HepG2 (cell line): Measurements from ENCODE around the gene VPS13D. TPM values are rescaled to one million over a fixed set of nuclear protein-coding genes. Genes with fewer than 3 reads are reported as not detected.

Experiments
- ARID2 ChIP-seq: sonication (generic); formaldehyde crosslinking; IDR thresholded peaks from 2 replicates; pipeline ENCODE4 v1.8.1; 2022; ENCODE audit warnings: mild to moderate bottlenecking, missing genetic modification reagents, borderline replicate concordance
- ASH2L ChIP-seq: fragments of 300-600, 200-600 bp; sonication (generic); IDR thresholded peaks from 2 replicates; pipeline ENCODE4 v1.7.0; 2017; ENCODE audit warnings: low read depth, mild to moderate bottlenecking, moderate library complexity, mixed read lengths, low read length; ENCODE audit not compliant: insufficient read length
- CTCF ChIP-seq: sonication (generic); formaldehyde crosslinking; IDR thresholded peaks from 2 replicates; pipeline ENCODE4 v1.5.0; 2020; ENCODE audit warnings: mild to moderate bottlenecking, missing genetic modification reagents, moderate library complexity
- HNRNPL ChIP-seq: fragments of 200-400 bp; formaldehyde crosslinking; IDR thresholded peaks from 2 replicates; pipeline ENCODE4 v1.6.1; 2017; ENCODE audit warnings: mild to moderate bottlenecking, low read depth, low read length
- HOXA5 ChIP-seq: sonication (generic); formaldehyde crosslinking; IDR thresholded peaks from 2 replicates; pipeline ENCODE4 v1.4.0; 2020; ENCODE audit warnings: missing genetic modification reagents
- MIER3 ChIP-seq: IDR thresholded peaks from 2 replicates; pipeline ENCODE4 v1.6.1; 2016; ENCODE audit warnings: missing compliant biosample characterization, borderline replicate concordance
- NFKBIZ ChIP-seq: IDR thresholded peaks from 2 replicates; pipeline ENCODE4 v1.6.1; 2018; ENCODE audit warnings: missing genetic modification reagents, missing compliant biosample characterization
- RFX1 ChIP-seq: fragments of 450-650 bp; IDR thresholded peaks from 2 replicates; pipeline ENCODE4 v1.6.1; 2017
- TEAD3 ChIP-seq: optimal IDR thresholded peaks from 2 replicates; pipeline ENCODE3; 2016; ENCODE audit warnings: borderline replicate concordance
- ZFP91 ChIP-seq: sonication (generic); formaldehyde crosslinking; IDR thresholded peaks from 2 replicates; pipeline ENCODE4 v1.9.0; 2022; ENCODE audit warnings: missing genetic modification reagents, mild to moderate bottlenecking, borderline replicate concordance
- ZNF580 ChIP-seq: IDR thresholded peaks from 2 replicates; pipeline ENCODE4 v1.6.1; 2016; ENCODE audit warnings: low read depth, borderline replicate concordance
- ZNF691 ChIP-seq: sonication (generic); formaldehyde crosslinking; IDR thresholded peaks from 2 replicates; pipeline ENCODE4 v1.4.0; 2020; ENCODE audit warnings: missing genetic modification reagents, low read depth, mild to moderate bottlenecking, borderline replicate concordance
- ZNF800 ChIP-seq: sonication (generic); formaldehyde crosslinking; IDR thresholded peaks from 2 replicates; pipeline ENCODE4 v1.4.0; 2020; ENCODE audit warnings: missing genetic modification reagents
- ZNF891 ChIP-seq: sonication (generic); formaldehyde crosslinking; IDR thresholded peaks from 2 replicates; pipeline ENCODE4 v1.5.0; 2020; ENCODE audit warnings: mild to moderate bottlenecking, missing genetic modification reagents
- ZSCAN25 ChIP-seq: sonication (generic); formaldehyde crosslinking; IDR thresholded peaks from 2 replicates; pipeline ENCODE4 v1.8.0; 2022; ENCODE audit warnings: mild to moderate bottlenecking, missing genetic modification reagents
- polyA plus RNA-seq, 8 experiments: library from polyadenylated mRNA; depleted of rRNA in 3 of 8; stranded (reverse) in 7 of 8; unstranded in 1 of 8; fragments of >200 nt; fragmentation: Illumina TruSeq in 4 of 8; extraction: Trizol in 4 of 8; gene quantifications; 2 replicates each; pipeline versions ENCODE4 v1.2.1 to v1.2.3, GENCODE V29; 2011 to 2016; ENCODE audit warnings: low read depth in 4 of 8, missing spikeins in 1 of 8, mixed read lengths in 1 of 8; ENCODE audit not compliant: insufficient read depth in 1 of 8
- total RNA-seq, 5 experiments: library from RNA; depleted of rRNA; stranded (reverse); fragments of >200 nt; fragmentation: Illumina TruSeq; extraction: Trizol; gene quantifications; 2 replicates each; pipeline ENCODE4 v1.2.3, GENCODE V29; 2016; ENCODE audit warnings: low read depth in 1 of 5
- TF ChIP-seq, protein P1 (sequence below): sonication (generic); formaldehyde crosslinking; IDR thresholded peaks from 2 replicates; pipeline ENCODE4 v1.4.0; 2020; ENCODE audit warnings: missing genetic modification reagents, mild to moderate bottlenecking, borderline replicate concordance
- TF ChIP-seq, protein P2 (sequence below): sonication (generic); formaldehyde crosslinking; IDR thresholded peaks from 2 replicates; pipeline ENCODE4 v1.8.0; 2022; ENCODE audit warnings: low read depth, missing genetic modification reagents

Gene VPS13D
- total and polyA plus RNA-seq, 2 of the 13 experiments (the other 11 are each of a cell fraction or from before 2014, with no cell fraction given) = 8.6 to 13.9 TPM

GRCh38 chr1:12230549-12231275, 882 bp downstream of the VPS13D start (continued):
- TF ChIP-seq ARID2 (CRISPR knock-in tag) (no peak), HOXA5 (no peak), RFX1 (no peak), NFKBIZ (CRISPR knock-in tag) (no peak), ZSCAN25 (CRISPR knock-in tag) (no peak), ZNF580 (CRISPR knock-in tag) (no peak), CTCF (CRISPR knock-in tag) (0 out of 2 replicates have a peak, but pooled peaks have one; percentile 10), ZNF800 (no peak), ZFP91 (CRISPR knock-in tag) (0 out of 2 replicates have a peak, but pooled peaks have one; percentile 5), ZNF891 (peak; percentile 13; the same call in 1 of the 2 replicates), TEAD3 (no peak), HNRNPL (peak; percentile 94), ASH2L (peak; percentile 8), MIER3 (CRISPR knock-in tag) (no peak), ZNF691 (CRISPR knock-in tag) (0 out of 2 replicates have a peak, but pooled peaks have one; percentile 4)
- TF ChIP-seq, protein P1, sequence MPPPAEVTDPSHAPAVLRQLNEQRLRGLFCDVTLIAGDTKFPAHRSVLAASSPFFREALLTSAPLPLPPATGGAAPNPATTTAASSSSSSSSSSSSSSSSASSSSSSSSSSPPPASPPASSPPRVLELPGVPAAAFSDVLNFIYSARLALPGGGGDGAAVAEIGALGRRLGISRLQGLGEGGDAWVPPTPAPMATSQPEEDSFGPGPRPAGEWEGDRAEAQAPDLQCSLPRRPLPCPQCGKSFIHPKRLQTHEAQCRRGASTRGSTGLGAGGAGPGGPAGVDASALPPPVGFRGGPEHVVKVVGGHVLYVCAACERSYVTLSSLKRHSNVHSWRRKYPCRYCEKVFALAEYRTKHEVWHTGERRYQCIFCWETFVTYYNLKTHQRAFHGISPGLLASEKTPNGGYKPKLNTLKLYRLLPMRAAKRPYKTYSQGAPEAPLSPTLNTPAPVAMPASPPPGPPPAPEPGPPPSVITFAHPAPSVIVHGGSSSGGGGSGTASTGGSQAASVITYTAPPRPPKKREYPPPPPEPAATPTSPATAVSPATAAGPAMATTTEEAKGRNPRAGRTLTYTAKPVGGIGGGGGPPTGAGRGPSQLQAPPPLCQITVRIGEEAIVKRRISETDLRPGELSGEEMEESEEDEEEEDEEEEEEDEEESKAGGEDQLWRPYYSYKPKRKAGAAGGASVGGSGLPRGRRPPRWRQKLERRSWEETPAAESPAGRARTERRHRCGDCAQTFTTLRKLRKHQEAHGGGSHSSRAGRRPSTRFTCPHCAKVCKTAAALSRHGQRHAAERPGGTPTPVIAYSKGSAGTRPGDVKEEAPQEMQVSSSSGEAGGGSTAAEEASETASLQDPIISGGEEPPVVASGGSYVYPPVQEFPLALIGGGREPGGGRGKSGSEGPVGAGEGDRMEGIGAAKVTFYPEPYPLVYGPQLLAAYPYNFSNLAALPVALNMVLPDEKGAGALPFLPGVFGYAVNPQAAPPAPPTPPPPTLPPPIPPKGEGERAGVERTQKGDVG = no peak
- TF ChIP-seq, protein P2, sequence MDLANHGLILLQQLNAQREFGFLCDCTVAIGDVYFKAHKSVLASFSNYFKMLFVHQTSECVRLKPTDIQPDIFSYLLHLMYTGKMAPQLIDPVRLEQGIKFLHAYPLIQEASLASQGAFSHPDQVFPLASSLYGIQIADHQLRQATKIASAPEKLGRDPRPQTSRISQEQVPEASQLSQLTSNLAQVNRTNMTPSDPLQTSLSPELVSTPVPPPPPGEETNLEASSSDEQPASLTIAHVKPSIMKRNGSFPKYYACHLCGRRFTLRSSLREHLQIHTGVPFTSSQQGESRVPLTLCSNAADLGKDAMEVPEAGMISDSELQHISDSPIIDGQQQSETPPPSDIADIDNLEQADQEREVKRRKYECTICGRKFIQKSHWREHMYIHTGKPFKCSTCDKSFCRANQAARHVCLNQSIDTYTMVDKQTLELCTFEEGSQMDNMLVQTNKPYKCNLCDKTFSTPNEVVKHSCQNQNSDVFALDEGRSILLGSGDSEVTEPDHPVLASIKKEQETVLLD (CRISPR knock-in tag) = 0 out of 2 replicates have a peak, but pooled peaks have one; percentile 30
